SHP77 treated with DMSO at 0.1 percent for 48 hours (cell line): ENCODE results near the gene PRKD2.

Experiments
- DNase-seq: peaks from one replicate; lab custom pipeline; 2025; lab: John Stamatoyannopoulos, UW

PRKD2 gene

GRCh38 chr19:46741447-46741846 lies 24.5 kb upstream of the PRKD2 start:
- DNase-seq = no peak

DNA sequence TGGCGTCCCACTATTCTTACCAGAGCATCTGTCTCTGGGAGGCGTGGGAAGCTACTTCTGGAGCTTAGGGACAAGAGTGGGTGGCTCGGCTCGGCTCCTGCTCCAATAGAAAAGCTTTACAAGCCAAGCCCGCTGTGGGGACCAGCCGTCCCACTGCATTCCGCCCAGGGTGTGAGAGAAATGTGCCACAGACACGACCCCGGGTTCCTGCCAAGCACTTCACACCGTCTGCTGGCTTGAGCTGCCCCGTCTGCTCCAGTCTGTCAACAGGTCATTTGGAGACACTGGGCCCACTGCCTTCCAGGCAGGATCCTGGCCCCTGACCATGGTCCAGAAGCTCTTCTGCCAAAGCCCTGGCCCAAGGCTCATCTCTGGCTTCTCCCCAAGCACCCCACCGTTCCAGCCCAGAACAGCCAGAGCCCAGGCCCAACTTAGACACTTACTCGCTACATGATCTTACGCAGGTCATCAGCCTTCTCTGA lies 22.4 kb upstream of the PRKD2 start:
- DNase-seq = no peak

- no peak for DNase-seq
These were observed 20.9 kb upstream of the PRKD2 start for GRCh38 chr19:46737761-46738171.

DNA sequence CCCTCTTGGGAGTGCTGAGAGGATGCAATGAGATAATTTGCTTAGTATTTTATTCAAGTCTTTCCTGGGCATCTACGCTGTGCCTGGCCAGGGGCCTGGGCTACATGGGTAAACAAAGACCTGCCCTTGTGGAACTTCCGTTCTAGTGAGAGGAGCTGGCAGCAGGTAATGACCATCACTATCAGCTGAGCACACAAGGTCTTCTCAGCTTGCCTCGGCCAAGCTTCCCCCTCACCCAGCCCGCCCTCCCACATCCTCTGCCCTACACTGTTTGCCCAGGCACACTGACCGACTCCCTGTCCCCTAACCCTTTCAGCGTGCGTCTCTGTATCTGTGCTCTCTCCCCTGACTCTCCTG lies 20.4 kb upstream of the PRKD2 start:
- no peak for DNase-seq

- no peak for DNase-seq
These were observed 19.8 kb upstream of the PRKD2 start for GRCh38 chr19:46736531-46737297.

DNA sequence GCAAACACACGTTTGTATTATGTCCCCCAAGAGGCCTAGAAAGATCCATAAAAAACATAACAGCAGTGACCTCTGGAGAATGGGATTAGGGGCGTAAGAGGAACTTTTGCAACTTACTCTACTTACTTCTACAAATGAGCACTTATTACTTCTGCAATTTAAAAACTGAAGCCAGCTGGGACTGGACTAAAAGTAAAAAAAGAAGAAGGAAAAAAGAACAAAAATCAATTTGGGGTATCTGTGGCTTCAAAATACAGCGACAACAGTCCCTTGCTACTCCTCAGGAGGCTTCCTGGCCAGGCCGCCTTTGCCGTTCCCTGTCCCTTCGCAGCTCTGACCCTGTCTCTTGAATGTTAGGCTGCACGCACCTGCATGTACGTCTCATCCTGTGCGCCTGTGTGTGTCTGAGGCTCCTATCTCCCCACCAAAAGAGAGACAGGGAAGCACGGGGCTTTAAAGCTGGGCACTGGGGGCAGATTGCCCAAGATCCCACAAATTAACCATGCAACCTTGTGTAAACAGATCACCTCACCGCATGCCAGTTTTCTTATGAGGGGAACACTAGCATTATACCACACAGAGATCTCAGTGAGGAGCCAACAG lies 16.9 kb upstream of the PRKD2 start:
- no peak for DNase-seq

GRCh38 chr19:46732966-46733689 lies 16.2 kb upstream of the PRKD2 start:
- no peak for DNase-seq

GRCh38 chr19:46732172-46732938 lies 15.4 kb upstream of the PRKD2 start:
- DNase-seq = no peak

- no peak for DNase-seq
These were observed 14.7 kb upstream of the PRKD2 start for GRCh38 chr19:46731584-46731983.

GRCh38 chr19:46731007-46731501 lies 14.1 kb upstream of the PRKD2 start:
- DNase-seq = no peak

DNA sequence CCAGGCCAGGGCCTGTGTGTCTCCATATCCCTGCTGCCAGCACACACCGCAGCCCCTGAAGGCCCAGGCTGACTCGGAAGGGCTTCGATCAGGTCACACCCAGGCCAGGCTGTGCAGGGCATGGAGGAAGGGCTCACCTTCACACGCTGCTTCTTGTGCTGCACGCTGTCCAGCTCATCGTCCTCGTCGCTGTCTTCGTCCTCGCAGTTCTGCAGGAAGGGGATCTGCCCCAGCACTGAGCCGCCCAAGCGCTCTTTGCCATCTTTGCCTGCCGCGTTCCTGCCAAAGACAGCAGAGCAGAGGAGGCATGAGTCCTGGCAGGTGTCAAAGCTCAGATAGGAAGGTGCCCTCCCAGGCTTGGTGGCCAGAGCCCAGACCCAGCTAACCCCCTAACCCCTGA lies 13.7 kb upstream of the PRKD2 start:
- DNase-seq = no peak

DNA sequence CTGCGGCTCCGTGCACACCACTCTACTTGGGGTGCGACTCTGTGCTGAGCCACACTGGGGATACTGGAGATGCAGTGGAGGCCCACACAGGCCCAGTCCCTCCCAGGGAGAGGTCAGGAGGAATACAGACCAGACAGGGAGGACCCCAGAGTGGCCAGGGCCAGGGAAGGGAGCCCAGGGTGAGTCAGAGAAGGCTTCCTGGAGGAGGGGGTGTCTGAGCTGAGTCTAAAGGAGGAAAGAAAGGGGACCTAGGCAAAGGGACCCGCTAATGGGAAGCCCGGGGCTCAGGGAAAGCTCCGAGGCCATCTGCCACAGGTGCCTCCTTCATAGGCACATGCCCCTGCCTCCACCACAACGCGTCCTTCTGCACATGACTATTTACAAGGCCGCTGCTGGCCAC lies 13.3 kb upstream of the PRKD2 start:
- no peak for DNase-seq

DNA sequence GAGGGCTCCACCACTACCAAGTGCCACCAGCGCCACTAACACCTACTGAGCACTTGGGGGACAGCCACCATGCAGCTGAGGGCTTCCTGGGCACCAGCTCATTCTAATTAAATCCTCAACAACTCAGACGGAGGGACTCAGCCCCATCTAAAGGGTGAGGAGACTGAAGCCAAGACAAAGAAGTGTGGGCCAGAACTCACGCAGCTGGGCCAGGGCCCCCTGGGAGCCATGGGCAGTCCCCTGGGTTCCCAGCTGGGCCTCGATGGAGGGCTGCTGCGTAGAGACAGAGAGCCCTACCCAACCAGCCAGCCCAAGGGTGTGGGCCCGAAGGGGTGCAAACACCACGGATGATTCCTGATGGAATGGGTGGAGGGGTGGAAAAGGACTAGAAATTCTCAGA lies 12.8 kb upstream of the PRKD2 start:
- no peak for DNase-seq

DNA sequence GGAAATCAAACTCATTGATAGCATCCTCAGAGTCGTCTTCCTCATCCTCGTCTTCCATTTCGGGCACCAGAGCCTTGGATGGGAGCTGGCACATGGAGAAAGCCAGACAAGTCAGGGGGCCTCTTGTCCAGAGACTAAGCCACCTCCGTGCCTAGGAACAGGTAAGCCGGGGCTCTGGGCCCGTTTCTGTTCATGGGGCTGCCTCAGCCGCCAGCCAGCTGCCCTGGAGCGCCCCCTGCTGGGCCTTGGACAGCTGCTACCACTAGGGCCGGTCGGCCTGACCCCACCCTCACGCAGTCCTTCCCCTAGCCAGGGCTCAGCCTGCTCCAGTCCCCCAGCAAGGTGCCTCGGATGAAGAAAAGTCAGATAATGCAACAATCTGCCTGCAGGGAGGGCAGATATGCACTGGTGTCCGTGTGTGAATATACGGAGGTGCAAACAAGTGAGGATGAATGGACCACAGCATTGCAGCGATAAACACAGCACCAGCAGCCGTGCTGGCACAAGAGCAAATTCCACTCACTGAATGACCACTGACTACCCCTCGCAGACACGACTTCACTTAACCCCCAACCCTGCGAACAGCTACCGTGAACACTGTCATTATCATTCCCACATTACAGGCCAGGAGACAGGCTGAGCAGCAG lies 11.9 kb upstream of the PRKD2 start:
- peak; percentile 24 for DNase-seq

- DNase-seq = no peak
These were observed 11.3 kb upstream of the PRKD2 start for GRCh38 chr19:46728208-46728607.

DNA sequence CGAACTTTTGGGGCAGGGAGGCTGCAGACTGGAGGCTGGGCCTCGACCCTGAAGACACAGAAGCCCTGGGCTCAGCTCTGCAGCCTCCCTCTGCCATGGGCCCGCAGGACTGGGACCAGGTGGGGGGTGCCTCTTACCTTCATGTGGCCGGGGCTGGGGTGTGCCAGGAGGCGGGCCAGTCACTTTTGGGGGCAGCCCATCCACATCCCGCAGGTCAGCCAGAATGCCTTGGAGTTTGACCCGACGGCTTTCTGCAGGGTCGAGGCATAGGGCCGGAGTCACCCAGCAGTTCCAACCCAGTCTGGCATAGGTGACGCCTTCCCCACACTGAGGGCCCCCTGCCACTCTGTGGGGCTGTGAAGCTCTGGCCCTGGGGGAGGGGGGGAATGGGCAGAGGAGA lies 10.8 kb upstream of the PRKD2 start:
- no peak for DNase-seq

- DNase-seq = no peak
These were observed 10.1 kb upstream of the PRKD2 start for GRCh38 chr19:46726971-46727501.

DNA sequence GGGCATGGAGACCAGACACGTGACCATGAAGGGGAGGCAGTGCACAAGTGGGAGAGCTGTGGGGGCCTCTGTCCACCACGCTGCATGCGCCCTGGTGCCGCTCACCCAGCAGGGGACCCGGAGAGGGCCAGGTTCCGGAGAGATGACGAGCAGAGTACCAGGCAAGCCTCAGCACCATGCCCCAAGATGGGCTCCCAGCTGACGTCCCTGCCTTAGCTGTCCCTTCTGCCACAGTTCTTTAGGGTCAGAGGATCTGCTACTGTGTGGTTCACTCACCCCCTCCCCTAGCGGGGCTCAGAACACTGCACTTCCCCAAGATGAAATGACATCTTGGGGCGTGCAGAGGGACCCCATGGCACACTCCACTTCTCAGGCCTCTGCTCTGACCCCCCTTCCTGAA lies 9.6 kb upstream of the PRKD2 start:
- no peak for DNase-seq

DNA sequence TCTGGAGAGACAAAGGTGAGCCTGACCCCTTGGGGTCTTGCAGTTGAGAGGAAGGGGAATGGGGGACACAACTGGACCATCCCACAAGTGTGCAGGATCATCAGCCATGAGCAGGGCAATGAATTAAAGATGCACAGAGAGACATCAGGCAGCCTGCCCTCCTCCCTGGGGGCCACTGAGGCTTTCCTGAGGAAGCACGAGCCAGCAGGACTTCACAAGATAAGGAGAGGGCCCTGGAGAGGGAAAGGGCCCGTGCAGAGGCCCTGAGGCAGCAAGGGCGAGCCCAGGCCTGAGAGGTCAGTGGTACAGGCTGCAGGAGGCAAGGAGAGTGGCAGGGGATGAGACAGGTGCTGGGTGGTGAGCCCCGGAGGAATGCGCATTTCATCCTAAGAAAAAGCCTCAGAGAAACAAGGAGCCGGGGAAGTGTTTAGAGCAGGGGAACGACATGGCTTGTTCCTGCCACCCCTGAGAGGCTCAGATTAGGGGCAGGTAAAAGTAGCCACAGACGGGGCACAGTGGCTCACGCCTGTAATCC lies 9.0 kb upstream of the PRKD2 start:
- DNase-seq = no peak

GRCh38 chr19:46725036-46725820 lies 8.3 kb upstream of the PRKD2 start:
- DNase-seq = no peak
